H7 (cell line): ENCODE results near the gene IKZF1. TPM values are rescaled to one million over a fixed set of nuclear protein-coding genes. Genes with fewer than 3 reads are reported as not detected.

Source experiments
- DNase-seq: peaks from one replicate; pipeline ENCODE4 v3.0.0; 2012
- H3K27me3 ChIP-seq: 2 replicates; pipeline ENCODE4 v1.6.0; 2011; ENCODE audit warnings: mild to moderate bottlenecking, low read length; ENCODE audit not compliant: control insufficient read depth, insufficient read depth
- H3K36me3 ChIP-seq: replicated peaks from 2 replicates; pipeline ENCODE4 v1.5.1; 2011; ENCODE audit warnings: low read length; ENCODE audit not compliant: control insufficient read depth, insufficient read depth
- H3K4me3 ChIP-seq: 2 replicates; pipeline ENCODE4 v1.5.1; 2011; ENCODE audit warnings: low read depth, mild to moderate bottlenecking, control low read depth, low read length, moderate library complexity; ENCODE audit not compliant: insufficient read depth
- total RNA-seq: library from RNA; depleted of rRNA; stranded (reverse); fragments of >200 nt; shearing (Covaris generic); gene quantifications from 2 replicates; pipeline ENCODE4 v1.2.3, GENCODE V29; 2014

IKZF1 gene
- total RNA-seq, 1 experiment from 2014 or later: 1.4 TPM

GRCh38 chr7:50371551-50372021 lies 67.1 kb downstream of the IKZF1 start:
- no peak for DNase-seq
- Histone ChIP-seq H3K4me3 (no peak overlapping the region), H3K27me3 (no peaks in the 10 kb centered on the region), H3K36me3 (no peaks in the 10 kb centered on the region)

GRCh38 chr7:50372923-50373322 lies 68.4 kb downstream of the IKZF1 start:
- Histone ChIP-seq H3K27me3 (no peaks in the 10 kb centered on the region), H3K4me3 (no peak overlapping the region), H3K36me3 (no peaks in the 10 kb centered on the region)
- no peak for DNase-seq

DNA sequence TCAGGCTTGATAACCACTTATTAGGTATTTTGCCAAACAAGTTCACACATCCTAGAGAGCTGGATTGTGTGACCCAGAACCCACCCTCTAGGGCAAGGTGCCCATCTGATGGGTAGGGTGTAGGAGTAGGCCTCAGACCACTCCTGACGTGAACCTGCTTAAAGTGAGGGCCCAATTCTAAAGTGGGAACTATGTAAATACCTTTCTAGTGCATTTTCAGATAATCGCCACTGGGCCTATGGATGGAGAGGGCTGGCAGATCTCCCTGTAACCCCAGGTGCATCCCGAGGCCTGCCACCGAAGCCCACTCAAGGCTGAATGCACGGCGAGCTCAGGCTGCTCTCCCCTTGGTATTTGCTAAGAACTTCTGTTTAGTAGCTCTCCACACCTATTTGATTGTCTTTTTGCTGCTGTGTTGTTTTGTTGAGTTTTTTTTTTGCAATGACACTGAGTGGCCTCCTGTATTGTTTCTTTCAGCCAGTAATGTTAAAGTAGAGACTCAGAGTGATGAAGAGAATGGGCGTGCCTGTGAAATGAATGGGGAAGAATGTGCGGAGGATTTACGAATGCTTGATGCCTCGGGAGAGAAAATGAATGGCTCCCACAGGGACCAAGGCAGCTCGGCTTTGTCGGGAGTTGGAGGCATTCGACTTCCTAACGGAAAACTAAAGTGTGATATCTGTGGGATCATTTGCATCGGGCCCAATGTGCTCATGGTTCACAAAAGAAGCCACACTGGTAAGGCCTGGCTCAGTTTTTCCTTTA lies 71.7 kb downstream of the IKZF1 start:
- H3K4me3 ChIP-seq: no peak overlapping the region
- no peak for DNase-seq
- H3K27me3 ChIP-seq: no peaks in the 10 kb centered on the region
- H3K36me3 ChIP-seq: no peaks in the 10 kb centered on the region

DNA sequence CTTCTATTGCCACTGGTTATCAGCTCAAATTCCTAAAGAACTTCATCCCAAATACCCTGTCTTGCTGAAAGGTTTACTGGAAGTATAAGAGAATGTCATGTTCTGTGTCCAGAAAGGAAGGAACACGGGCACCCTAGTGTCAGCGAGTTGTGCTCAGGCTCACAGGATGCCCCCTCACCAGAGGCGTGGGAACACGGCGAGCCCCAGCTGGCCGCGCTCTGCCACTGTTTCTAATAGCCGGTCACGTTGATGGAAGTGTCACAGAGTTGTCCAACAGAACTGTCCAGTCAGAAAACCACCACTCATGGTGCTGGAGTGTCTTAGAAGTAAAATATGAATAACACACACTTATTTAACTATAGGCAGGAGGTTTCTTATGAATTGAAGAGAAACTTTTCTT lies 72.8 kb downstream of the IKZF1 start:
- Histone ChIP-seq H3K27me3 (no peaks in the 10 kb centered on the region), H3K4me3 (no peak overlapping the region), H3K36me3 (no peaks in the 10 kb centered on the region)
- no peak for DNase-seq

DNA sequence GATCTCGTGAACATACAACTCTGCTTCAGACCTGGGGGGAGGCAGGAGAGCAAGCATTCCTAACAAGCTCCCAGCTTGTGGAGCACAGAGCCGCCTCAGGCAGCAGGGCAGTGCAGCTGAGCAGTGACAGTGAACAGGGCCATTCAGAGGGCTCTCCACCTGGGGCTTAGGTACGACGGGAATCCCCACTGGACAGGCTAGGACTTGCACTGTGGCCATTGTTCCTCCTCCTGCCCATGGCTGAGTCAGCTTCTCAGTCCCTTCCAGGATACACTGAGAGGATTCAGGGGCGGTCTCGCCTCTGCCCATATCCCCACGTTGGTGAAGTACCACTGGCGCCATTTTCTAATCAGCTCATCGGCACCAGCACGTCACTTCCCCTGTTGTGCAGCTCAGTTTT lies 74.6 kb downstream of the IKZF1 start:
- Histone ChIP-seq H3K27me3 (no peaks in the 10 kb centered on the region), H3K36me3 (no peaks in the 10 kb centered on the region), H3K4me3 (peak overlapping the region; percentile 26)
- peak; percentile 79 for DNase-seq

GRCh38 chr7:50379539-50379938 lies 75.0 kb downstream of the IKZF1 start:
- Histone ChIP-seq H3K36me3 (no peaks in the 10 kb centered on the region), H3K4me3 (no peak overlapping the region), H3K27me3 (no peaks in the 10 kb centered on the region)
- no peak for DNase-seq

DNA sequence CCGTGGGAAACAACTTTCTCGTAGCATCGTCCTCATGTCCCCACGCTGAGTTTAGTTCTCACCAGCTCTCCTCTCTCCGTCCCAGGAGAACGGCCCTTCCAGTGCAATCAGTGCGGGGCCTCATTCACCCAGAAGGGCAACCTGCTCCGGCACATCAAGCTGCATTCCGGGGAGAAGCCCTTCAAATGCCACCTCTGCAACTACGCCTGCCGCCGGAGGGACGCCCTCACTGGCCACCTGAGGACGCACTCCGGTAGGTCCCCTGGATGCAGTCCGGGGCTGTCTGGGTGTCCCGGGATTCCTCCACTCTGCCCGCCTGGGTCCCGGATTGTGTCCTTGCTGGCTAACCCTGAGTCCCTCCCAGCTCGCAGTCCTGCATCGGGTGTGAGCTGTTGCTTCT lies 77.9 kb downstream of the IKZF1 start:
- no peaks in the 10 kb centered on the region for H3K36me3 ChIP-seq
- no peaks in the 10 kb centered on the region for H3K27me3 ChIP-seq
- DNase-seq: peak; percentile 44
- no peak overlapping the region for H3K4me3 ChIP-seq

DNA sequence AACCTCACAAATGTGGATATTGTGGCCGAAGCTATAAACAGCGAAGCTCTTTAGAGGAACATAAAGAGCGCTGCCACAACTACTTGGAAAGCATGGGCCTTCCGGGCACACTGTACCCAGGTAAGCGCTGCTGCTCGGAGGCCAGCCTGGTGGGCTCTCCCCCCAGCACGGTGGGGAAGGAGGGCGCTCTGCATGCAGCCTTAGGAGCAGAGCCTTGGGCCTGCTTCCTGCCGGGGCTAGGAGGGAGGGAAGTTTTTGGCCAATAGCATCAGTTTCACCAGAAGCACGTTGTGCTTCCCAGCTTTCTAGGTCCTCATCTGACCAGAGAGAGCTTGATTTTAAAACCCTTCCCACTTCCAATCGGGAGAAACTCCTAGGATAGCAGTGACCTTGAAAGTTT lies 82.8 kb downstream of the IKZF1 start:
- H3K27me3 ChIP-seq: no peaks in the 10 kb centered on the region

DNA sequence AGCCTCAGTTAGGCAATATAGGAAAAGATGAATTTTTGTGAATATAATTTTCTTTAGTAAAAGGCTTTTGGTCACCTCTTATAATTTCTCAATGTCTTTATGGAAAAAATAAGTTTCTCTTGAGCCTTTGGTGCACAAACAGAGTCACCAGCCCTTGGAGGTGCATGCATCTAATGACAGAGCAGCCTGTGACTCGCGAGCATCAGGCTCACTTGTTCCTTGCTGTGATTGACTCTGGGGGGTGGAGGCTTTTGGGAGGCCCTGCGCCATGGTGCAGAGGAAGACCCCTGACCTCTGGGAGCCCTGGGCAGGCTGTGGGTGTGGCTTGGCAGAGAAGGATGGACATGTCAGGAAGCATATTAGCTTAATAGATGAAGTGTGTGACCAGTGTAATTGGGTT lies 85.4 kb downstream of the IKZF1 start:
- Histone ChIP-seq H3K27me3 (no peaks in the 10 kb centered on the region), H3K36me3 (no peaks in the 10 kb centered on the region), H3K4me3 (no peak overlapping the region)
- no peak for DNase-seq

More for the DNA sequence above, 82.8 kb downstream of the IKZF1 start:
- Histone ChIP-seq H3K36me3 (no peaks in the 10 kb centered on the region), H3K4me3 (no peak overlapping the region)
- peak; percentile 59 for DNase-seq

DNA sequence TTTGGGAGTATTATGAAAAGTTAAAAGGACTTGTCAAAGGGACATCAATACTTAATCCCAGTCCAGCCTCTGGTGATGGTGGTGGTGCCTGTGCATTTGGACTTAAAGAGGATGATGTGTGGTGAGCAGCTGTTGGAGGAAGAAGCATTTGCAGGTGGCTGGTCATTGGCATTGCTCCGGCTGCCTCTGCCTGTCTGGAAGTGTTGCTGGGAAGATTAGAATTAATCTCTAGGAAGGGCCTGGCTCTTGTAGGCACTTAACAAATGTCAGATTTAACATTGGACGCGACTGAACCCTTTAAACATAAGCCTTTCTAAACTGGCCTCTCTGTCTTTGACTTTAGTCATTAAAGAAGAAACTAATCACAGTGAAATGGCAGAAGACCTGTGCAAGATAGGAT lies 86.9 kb downstream of the IKZF1 start:
- H3K36me3 ChIP-seq: no peaks in the 10 kb centered on the region
- H3K4me3 ChIP-seq: no peak overlapping the region
- DNase-seq: no peak
- no peaks in the 10 kb centered on the region for H3K27me3 ChIP-seq

GRCh38 chr7:50393076-50393475 lies 88.6 kb downstream of the IKZF1 start:
- Histone ChIP-seq H3K27me3 (no peaks in the 10 kb centered on the region), H3K36me3 (no peaks in the 10 kb centered on the region), H3K4me3 (no peak overlapping the region)
- no peak for DNase-seq

- no peaks in the 10 kb centered on the region for H3K36me3 ChIP-seq
- H3K27me3 ChIP-seq: no peaks in the 10 kb centered on the region
- no peak for DNase-seq
- H3K4me3 ChIP-seq: no peak overlapping the region
Measured at GRCh38 chr7:50393547-50394252, 89.2 kb downstream of the IKZF1 start.

GRCh38 chr7:50394315-50394714 lies 89.8 kb downstream of the IKZF1 start:
- no peak for DNase-seq
- Histone ChIP-seq H3K27me3 (no peaks in the 10 kb centered on the region), H3K36me3 (no peaks in the 10 kb centered on the region), H3K4me3 (no peak overlapping the region)

- no peak for DNase-seq
- Histone ChIP-seq H3K4me3 (no peak overlapping the region), H3K27me3 (no peaks in the 10 kb centered on the region), H3K36me3 (no peaks in the 10 kb centered on the region)
Measured at GRCh38 chr7:50396856-50397255, 92.3 kb downstream of the IKZF1 start.

- Histone ChIP-seq H3K27me3 (no peaks in the 10 kb centered on the region), H3K36me3 (no peaks in the 10 kb centered on the region), H3K4me3 (no peak overlapping the region)
- DNase-seq: no peak
Measured at GRCh38 chr7:50397320-50397970, 92.9 kb downstream of the IKZF1 start.
